ENCODE measurements around the gene IL1RL2. TPM values are rescaled to one million over a fixed set of nuclear protein-coding genes. Genes with fewer than 3 reads are reported as not detected.

IL1RL2 gene
- total and polyA plus RNA-seq, 4 donors: 0.35 to 1.3 (median 0.82) TPM

DNA sequence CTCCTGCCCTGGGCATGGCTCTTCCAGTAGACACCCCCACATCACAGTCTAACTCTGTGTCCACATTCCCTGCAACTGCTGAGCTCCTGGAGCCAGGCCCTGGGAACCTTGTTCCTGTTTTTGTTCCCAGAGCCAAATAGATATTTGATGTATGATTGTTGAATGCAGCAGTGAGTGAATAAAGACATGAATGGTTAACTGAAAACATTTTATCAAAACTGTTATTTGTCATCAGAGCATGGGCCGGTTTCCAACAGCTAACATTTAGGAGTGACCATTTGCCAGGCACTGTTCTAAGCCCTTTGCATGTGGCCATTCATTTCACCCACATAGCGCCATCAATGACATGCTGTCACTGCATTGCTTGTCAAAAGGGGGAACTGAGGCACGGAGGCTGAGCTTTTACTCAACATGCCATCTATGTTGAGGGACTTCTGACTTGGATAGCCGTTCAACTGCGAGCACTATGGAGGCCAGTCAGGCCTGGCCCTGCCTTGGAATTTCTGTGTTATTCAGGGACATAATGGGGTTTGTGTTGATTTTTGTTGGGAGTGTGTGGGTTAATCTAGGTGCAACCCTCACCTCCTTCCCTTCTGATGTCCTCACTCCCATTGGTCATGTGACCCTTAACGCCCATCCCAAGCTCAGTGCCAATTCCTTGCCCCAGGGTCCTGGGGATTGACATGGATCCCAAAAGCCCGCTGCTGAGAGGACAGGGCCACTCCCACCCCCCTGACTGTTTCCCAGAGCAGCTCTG is 31.7 kb upstream of the IL1RL2 start:
- TF ChIP-seq, protein P1, sequence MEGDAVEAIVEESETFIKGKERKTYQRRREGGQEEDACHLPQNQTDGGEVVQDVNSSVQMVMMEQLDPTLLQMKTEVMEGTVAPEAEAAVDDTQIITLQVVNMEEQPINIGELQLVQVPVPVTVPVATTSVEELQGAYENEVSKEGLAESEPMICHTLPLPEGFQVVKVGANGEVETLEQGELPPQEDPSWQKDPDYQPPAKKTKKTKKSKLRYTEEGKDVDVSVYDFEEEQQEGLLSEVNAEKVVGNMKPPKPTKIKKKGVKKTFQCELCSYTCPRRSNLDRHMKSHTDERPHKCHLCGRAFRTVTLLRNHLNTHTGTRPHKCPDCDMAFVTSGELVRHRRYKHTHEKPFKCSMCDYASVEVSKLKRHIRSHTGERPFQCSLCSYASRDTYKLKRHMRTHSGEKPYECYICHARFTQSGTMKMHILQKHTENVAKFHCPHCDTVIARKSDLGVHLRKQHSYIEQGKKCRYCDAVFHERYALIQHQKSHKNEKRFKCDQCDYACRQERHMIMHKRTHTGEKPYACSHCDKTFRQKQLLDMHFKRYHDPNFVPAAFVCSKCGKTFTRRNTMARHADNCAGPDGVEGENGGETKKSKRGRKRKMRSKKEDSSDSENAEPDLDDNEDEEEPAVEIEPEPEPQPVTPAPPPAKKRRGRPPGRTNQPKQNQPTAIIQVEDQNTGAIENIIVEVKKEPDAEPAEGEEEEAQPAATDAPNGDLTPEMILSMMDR (IDR thresholded peaks at IDR 0.05; ENCODE audit: control extremely low read depth, extremely low read depth): no peak
- ATAC-seq (ENCODE audit: insufficient read depth, low FRiP score) (no peak), DNase-seq (peak; percentile 34 to 81 (median 78))
- Histone ChIP-seq H3K27me3 (ENCODE audit: control insufficient read depth in 3 of 3, insufficient read depth in 3 of 3, low read length in 2 of 3) (no peaks in the 10 kb centered on the region), H3K4me1 (ENCODE audit: control insufficient read depth in 5 of 5, insufficient read depth in 5 of 5, low read length in 5 of 5) (peaks cover 6 to 60% (median 26%) of the 10 kb centered on the region in 5 donors), H3K9me3 (ENCODE audit: control insufficient read depth in 4 of 4, insufficient read depth in 3 of 4, low read length in 3 of 4) (no peaks in the 10 kb centered on the region), H3K36me3 (ENCODE audit: control insufficient read depth in 4 of 4, insufficient read depth in 4 of 4, low read length in 4 of 4) (peaks cover 18 to 38% (median 33%) of the 10 kb centered on the region in 4 donors), H3K27ac (ENCODE audit: low read depth in 1 of 2, low read length in 1 of 2) (peak overlapping the region in 1 of 2 donors; percentile 78), H3K9ac (ENCODE audit: insufficient read depth in 1 of 2, low read length in 2 of 2) (no peak overlapping the region), H3K4me3 (no peak overlapping the region)
- 69 to 77% methylated on average over 7 of the region's 7 CpGs for WGBS, 2 donors

DNA sequence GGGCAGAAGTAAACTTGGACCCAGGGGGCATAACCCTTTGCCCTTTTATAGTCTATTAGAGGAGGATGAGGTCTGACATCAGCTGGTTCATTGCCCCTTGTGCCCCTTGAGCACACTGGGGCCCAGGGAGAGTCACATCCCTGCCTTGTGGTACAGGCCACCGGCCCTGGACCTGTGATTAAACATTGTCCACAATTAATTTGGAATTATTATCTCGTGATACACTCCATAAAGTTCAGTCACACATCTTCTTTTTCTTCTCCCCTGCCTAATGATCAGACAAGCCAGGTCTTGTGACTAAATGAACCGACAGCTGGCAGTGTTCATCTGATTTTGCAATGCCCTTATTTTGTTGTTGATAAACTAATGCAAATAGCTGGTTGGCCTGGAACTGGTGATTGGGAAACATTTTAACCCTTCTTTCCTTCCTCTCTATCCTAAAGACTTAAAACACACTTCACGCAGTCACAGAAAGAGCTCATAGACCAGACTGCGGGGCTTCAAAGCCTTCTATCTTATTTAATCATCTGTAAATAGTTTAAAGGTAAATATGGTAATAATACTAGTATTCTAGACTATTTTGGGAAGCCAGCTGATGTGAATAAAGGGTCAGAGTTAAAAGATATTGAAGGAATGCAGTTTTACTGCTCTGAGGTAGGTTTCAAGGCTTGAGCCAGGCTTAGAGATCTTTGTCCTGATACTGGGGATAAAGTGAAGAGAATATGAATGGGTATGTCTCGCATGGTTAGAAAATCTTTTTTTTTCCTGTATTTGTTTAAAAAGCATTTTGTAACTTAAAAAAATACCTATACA is 30.9 kb upstream of the IL1RL2 start:
- Histone ChIP-seq H3K27ac (ENCODE audit: low read depth in 1 of 2, low read length in 1 of 2) (peak overlapping the region in 1 of 2 donors; percentile 78), H3K9ac (ENCODE audit: insufficient read depth in 1 of 2, low read length in 2 of 2) (peak overlapping the region in 1 of 2 donors; percentile 19), H3K4me1 (ENCODE audit: control insufficient read depth in 5 of 5, insufficient read depth in 5 of 5, low read length in 5 of 5) (peaks cover 0 to 57% (median 27%) of the 10 kb centered on the region in 5 donors), H3K27me3 (ENCODE audit: control insufficient read depth in 3 of 3, insufficient read depth in 3 of 3, low read length in 2 of 3) (no peaks in the 10 kb centered on the region), H3K36me3 (ENCODE audit: control insufficient read depth in 4 of 4, insufficient read depth in 4 of 4, low read length in 4 of 4) (peaks cover 18 to 44% (median 38%) of the 10 kb centered on the region in 4 donors), H3K9me3 (ENCODE audit: control insufficient read depth in 4 of 4, insufficient read depth in 3 of 4, low read length in 3 of 4) (no peaks in the 10 kb centered on the region), H3K4me3 (no peak overlapping the region)
- TF ChIP-seq, protein P1 (IDR thresholded peaks at IDR 0.05; ENCODE audit: control extremely low read depth, extremely low read depth): no peak
- ATAC-seq (ENCODE audit: insufficient read depth, low FRiP score): peak; percentile 51
- peak; percentile 88 to 99 (median 98) for DNase-seq
- WGBS, 2 donors: 37 to 42% methylated on average over 6 of the region's 6 CpGs

DNA sequence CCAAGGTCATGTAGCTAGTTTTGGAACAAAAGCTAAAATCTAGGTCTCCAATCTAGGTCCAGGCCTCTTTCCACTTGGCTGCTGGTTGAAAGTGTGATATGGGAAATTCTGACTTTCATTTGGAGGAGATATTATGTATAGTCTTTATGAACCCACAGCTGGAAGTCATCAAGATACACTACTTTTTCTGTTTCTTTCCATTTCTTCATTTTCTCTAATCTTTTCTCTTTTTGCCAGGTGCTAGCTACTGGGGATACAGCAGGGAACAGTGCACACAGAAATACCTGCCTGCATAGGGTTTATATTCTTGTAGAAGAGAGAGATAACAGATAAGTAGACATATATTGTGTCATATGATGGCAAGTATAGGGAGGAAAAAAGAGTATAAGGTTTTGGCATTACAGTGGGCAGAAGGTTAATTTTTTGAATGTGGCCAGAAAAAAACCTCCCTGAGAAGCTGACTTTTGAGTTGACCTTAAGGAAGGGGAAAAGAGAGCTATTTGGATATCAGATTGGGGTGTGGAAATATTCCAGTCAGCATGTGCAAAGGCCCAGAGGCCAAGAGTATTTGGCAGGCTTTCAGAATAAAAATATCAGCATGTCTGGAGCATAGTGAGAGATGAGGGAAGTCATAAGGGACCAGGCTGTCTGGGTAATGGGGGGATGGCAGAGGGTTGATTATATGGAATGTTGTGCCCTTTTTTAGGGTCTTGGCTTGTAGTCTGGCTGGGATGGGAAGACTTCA is 28.6 kb upstream of the IL1RL2 start:
- TF ChIP-seq, protein P1 (IDR thresholded peaks at IDR 0.05; ENCODE audit: control extremely low read depth, extremely low read depth): no peak
- H3K27ac ChIP-seq (ENCODE audit: low read depth in 1 of 2, low read length in 1 of 2): no peak overlapping the region
- ATAC-seq (ENCODE audit: insufficient read depth, low FRiP score) (no peak), DNase-seq (peak in 2 of 3 donors; percentile 61 to 76)
- no peak overlapping the region for H3K9ac ChIP-seq (ENCODE audit: insufficient read depth in 1 of 2, low read length in 2 of 2)
- H3K9me3 ChIP-seq (ENCODE audit: control insufficient read depth in 4 of 4, insufficient read depth in 3 of 4, low read length in 3 of 4): no peaks in the 10 kb centered on the region
- no peak overlapping the region for H3K4me3 ChIP-seq
- peaks cover 18 to 45% (median 40%) of the 10 kb centered on the region in 4 donors for H3K36me3 ChIP-seq (ENCODE audit: control insufficient read depth in 4 of 4, insufficient read depth in 4 of 4, low read length in 4 of 4)
- H3K4me1 ChIP-seq (ENCODE audit: control insufficient read depth in 5 of 5, insufficient read depth in 5 of 5, low read length in 5 of 5): peaks cover 0 to 47% (median 20%) of the 10 kb centered on the region in 5 donors
- no peaks in the 10 kb centered on the region for H3K27me3 ChIP-seq (ENCODE audit: control insufficient read depth in 3 of 3, insufficient read depth in 3 of 3, low read length in 2 of 3)
